Vagina (tissue), 2 donors: ENCODE data around the gene ZMYM2. TPM values are rescaled to one million over a fixed set of nuclear protein-coding genes. Genes with fewer than 3 reads are reported as not detected.

Experiments
- DNase-seq, 2 donors: peaks; one replicate each; pipeline ENCODE4 v3.0.0-alpha.2; 2017; ENCODE audit errors: extremely low spot score in 2 of 2
- H3K27ac ChIP-seq: fragments of 200-600 bp; sonication (generic); one replicate; pipeline ENCODE4 v1.5.1; 2019
- H3K27me3 ChIP-seq: fragments of 200-600 bp; sonication (generic); one replicate; pipeline ENCODE4 v1.5.1; 2019
- H3K36me3 ChIP-seq, 2 donors: fragments of 200-600 bp; sonication (generic); one replicate each; pipeline ENCODE4 v1.5.1; 2017 to 2019
- H3K4me1 ChIP-seq: fragments of 200-600 bp; sonication (generic); one replicate; pipeline ENCODE4 v1.5.1; 2019
- H3K4me3 ChIP-seq, 2 donors: fragments of 200-600 bp; sonication (generic); 1 replicate in 1 of 2; 2 replicates in 1 of 2; pipeline ENCODE4 v1.5.1; 2016 to 2019
- H3K9me3 ChIP-seq: fragments of 200-600 bp; sonication (generic); one replicate; pipeline ENCODE4 v1.5.1; 2019
- POLR2A ChIP-seq, 2 donors: fragments of 450-650 bp; IDR thresholded peaks; one replicate each; pipeline ENCODE4 v1.6.1; 2017; ENCODE audit warnings: antibody characterized with exemption in 2 of 2, mild to moderate bottlenecking in 2 of 2, moderate library complexity in 2 of 2
- POLR2AphosphoS5 ChIP-seq, 2 donors: sonication (generic); formaldehyde crosslinking; IDR thresholded peaks; one replicate each; pipeline ENCODE4 v1.9.0; 2017; ENCODE audit warnings: antibody characterized with exemption in 2 of 2, mild to moderate bottlenecking in 2 of 2, low read depth in 1 of 2; ENCODE audit not compliant: insufficient read depth in 1 of 2
- intact Hi-C: fragments of 100-400 bp; cut with DNase I; formaldehyde crosslinking; loops from one replicate; pipeline ENCODE4 v1.15.1; 2023
- total RNA-seq: library from RNA; depleted of rRNA; stranded (reverse); fragments of >200 nt; gene quantifications from one replicate; pipeline ENCODE4 v1.2.3, GENCODE V29; 2016
- TF ChIP-seq, protein P1 (sequence below), 3 experiments: fragments of 450-650 bp in 2 of 3; fragments of 200-600 bp in 1 of 3; sonication (generic) in 1 of 3; IDR thresholded peaks; one replicate each; pipeline ENCODE4 v1.5.1; 2017 to 2019; ENCODE audit warnings: antibody characterized with exemption in 3 of 3, mild to moderate bottlenecking in 2 of 3, moderate library complexity in 2 of 3

ZMYM2 gene
- total RNA-seq, 1 donor from 2014 or later = 80.8 TPM

DNA sequence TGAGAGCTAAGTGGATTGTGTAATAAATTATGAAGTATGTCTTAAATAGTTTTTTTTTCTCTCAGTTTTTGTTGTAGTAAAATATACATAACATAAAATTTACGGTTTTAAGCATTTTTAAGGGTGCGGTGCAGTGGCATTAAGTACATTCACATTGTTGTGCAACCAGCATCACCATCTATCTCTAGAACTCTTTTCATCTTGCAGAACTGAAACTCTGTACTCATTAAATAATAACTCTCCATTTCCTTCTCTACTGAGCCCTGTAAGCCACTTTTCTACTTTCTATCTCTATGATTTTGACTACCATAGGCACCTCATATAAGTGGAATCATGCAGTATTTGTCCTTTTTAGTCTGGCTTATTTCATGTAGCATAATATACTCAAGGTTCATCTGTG lies 115.2 kb downstream of the ZMYM2 start:
- no peak for DNase-seq
- Histone ChIP-seq H3K36me3 (peaks cover 0 to 36% of the 10 kb centered on the region in 2 donors), H3K27me3 (no peaks in the 10 kb centered on the region), H3K4me1 (no peaks in the 10 kb centered on the region), H3K9me3 (no peaks in the 10 kb centered on the region), H3K27ac (no peak overlapping the region), H3K4me3 (no peak overlapping the region)
- TF ChIP-seq POLR2A (IDR thresholded peaks at IDR 0.05) = no peak
- no peak for TF ChIP-seq POLR2AphosphoS5 (IDR thresholded peaks at IDR 0.05; ENCODE audit: insufficient read depth in 1 of 2, low read depth in 1 of 2)
- TF ChIP-seq, protein P1, sequence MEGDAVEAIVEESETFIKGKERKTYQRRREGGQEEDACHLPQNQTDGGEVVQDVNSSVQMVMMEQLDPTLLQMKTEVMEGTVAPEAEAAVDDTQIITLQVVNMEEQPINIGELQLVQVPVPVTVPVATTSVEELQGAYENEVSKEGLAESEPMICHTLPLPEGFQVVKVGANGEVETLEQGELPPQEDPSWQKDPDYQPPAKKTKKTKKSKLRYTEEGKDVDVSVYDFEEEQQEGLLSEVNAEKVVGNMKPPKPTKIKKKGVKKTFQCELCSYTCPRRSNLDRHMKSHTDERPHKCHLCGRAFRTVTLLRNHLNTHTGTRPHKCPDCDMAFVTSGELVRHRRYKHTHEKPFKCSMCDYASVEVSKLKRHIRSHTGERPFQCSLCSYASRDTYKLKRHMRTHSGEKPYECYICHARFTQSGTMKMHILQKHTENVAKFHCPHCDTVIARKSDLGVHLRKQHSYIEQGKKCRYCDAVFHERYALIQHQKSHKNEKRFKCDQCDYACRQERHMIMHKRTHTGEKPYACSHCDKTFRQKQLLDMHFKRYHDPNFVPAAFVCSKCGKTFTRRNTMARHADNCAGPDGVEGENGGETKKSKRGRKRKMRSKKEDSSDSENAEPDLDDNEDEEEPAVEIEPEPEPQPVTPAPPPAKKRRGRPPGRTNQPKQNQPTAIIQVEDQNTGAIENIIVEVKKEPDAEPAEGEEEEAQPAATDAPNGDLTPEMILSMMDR (IDR thresholded peaks at IDR 0.05) = no peak
- intact Hi-C loops = no loop called here

DNA sequence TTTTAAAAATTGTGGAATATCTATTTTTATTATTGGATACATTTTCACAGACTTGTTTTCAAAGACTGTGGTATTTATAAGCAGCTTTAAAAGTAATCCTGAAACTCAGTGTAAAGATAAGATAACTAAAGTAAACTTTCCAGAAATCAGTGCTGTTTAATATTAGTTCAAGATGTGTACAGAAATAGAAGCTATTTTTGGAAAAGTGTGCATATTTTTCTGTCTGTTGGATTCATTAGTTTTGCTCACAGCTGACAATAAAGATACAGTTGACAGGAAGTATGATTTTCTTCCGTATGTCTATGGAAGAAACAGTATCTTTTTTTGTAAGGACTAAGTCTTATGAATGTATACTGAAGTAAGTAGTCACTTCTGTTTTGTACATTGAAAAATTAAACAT lies 116.4 kb downstream of the ZMYM2 start:
- Histone ChIP-seq H3K27ac (no peak overlapping the region), H3K4me1 (no peaks in the 10 kb centered on the region), H3K36me3 (peaks cover 0 to 36% of the 10 kb centered on the region in 2 donors), H3K9me3 (no peaks in the 10 kb centered on the region), H3K27me3 (no peaks in the 10 kb centered on the region), H3K4me3 (no peak overlapping the region)
- TF ChIP-seq POLR2AphosphoS5 (IDR thresholded peaks at IDR 0.05; ENCODE audit: insufficient read depth in 1 of 2, low read depth in 1 of 2) = no peak
- TF ChIP-seq POLR2A (IDR thresholded peaks at IDR 0.05) = no peak
- TF ChIP-seq, protein P1 (IDR thresholded peaks at IDR 0.05) = no peak
- intact Hi-C loops = no loop called here
- DNase-seq = no peak

DNA sequence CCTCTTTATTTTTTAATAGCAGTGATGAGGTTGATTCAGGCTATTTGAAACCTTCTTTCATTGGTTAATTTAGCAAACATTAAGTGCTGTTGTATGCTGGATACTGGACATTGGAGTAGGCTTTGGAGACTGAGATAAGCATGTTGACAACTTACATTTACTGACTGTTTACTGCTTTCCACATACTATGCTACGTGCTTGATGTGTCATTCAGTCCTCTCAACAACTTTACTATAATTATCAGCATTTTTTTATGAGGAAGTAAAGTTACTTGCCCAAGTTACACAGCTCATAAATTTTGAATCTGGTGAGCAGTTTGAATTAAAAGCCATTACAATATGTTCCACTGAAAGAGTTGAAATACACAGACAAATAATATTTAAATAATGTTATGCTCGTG lies 118.6 kb downstream of the ZMYM2 start:
- TF ChIP-seq, protein P1 (IDR thresholded peaks at IDR 0.05) = no peak
- TF ChIP-seq POLR2AphosphoS5 (IDR thresholded peaks at IDR 0.05; ENCODE audit: insufficient read depth in 1 of 2, low read depth in 1 of 2) = no peak
- no peak for TF ChIP-seq POLR2A (IDR thresholded peaks at IDR 0.05)
- Histone ChIP-seq H3K4me3 (no peak overlapping the region), H3K9me3 (no peaks in the 10 kb centered on the region), H3K27me3 (no peaks in the 10 kb centered on the region), H3K27ac (no peak overlapping the region), H3K36me3 (peaks cover 0 to 28% of the 10 kb centered on the region in 2 donors), H3K4me1 (no peaks in the 10 kb centered on the region)
- DNase-seq = no peak
- intact Hi-C loops = no loop called here

DNA sequence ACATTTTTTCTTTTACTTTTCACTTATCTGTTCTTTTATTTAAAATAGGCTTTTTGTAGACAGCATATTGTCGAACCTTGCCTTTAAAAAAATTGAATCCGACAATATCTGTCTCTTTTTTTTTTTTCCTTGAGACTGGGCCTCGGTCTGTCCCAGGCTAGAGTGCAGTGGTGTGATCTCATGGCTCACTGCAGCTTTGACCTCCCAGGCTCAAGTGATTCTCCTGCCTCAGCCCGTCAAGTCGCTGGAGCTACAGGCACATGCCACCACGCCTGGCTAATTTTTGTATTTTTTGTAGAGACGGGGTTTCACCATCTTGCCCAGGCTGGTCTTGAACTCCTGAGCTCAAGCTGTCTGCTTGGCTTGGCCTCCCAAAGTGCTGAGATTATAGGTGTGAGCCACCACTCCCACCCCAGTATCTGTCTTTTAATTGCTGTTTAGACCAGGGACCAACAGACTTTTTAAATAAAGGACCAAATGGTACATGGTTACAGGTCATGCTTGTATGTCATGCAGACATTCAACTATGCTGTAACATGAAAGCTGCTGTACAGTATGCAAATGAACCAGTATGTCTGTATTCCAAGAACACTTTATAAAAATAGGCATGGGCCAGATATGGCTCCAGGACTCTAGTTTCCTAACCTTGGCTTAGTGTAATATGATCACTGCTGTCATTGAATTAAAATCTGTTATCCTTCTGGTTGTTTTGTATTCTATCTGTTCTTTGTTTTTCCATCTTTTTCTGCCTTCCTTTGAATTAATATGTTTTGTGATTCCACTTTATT lies 122.0 kb downstream of the ZMYM2 start:
- peaks cover 0 to 39% of the 10 kb centered on the region in 2 donors for H3K36me3 ChIP-seq
- H3K27me3 ChIP-seq = no peaks in the 10 kb centered on the region
- no peaks in the 10 kb centered on the region for H3K9me3 ChIP-seq
- no peak for DNase-seq
- H3K4me1 ChIP-seq = no peaks in the 10 kb centered on the region
- intact Hi-C loops = no loop called here
- TF ChIP-seq POLR2A (IDR thresholded peaks at IDR 0.05) (no peak), POLR2AphosphoS5 (IDR thresholded peaks at IDR 0.05; ENCODE audit: insufficient read depth in 1 of 2, low read depth in 1 of 2) (no peak)
- TF ChIP-seq, protein P1 (IDR thresholded peaks at IDR 0.05) = no peak
- no peak overlapping the region for H3K4me3 ChIP-seq
- no peak overlapping the region for H3K27ac ChIP-seq

DNA sequence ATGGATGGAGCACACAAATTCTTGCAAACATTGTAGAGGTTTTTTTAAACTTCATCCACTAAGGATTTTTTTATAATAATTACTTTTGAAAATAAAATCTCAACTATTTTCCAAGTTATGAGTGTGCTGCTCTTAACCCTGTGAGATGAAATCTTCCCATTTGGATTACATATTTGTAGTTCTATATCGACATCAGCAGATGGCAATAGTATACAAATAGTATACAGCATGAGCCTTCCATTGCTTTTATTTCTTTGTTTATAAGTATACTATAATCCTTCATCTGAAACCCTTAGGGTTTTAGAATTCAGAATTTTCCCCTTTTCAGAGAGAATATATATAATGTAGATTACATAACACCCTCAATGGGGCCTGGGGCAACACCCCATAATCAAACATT lies 131.8 kb downstream of the ZMYM2 start:
- no peaks in the 10 kb centered on the region for H3K4me1 ChIP-seq
- TF ChIP-seq POLR2A (IDR thresholded peaks at IDR 0.05) (no peak), POLR2AphosphoS5 (IDR thresholded peaks at IDR 0.05; ENCODE audit: insufficient read depth in 1 of 2, low read depth in 1 of 2) (no peak)
- TF ChIP-seq, protein P1 (IDR thresholded peaks at IDR 0.05) = peak in 1 of 3 experiments; percentile 14
- no peak for DNase-seq
- peaks cover 0 to 6% of the 10 kb centered on the region in 2 donors for H3K36me3 ChIP-seq
- no peak overlapping the region for H3K27ac ChIP-seq
- no peak overlapping the region for H3K4me3 ChIP-seq
- no peaks in the 10 kb centered on the region for H3K9me3 ChIP-seq
- intact Hi-C loops = no loop called here
- H3K27me3 ChIP-seq = no peaks in the 10 kb centered on the region
